GM15510 (cell line): ENCODE data around the gene SLC2A14.
"Not testable (repeated sequence)": the region's sequence is repeated elsewhere in the genome, so short reads cannot be mapped to it uniquely, and the experiment has no call there.

Experiments used
- POLR2A ChIP-seq: IDR thresholded peaks from 3 replicates; pipeline ENCODE4 v1.6.1; 2011; ENCODE audit warnings: borderline replicate concordance; ENCODE audit not compliant: insufficient read length; ENCODE audit errors: extremely low read depth

Gene SLC2A14

DNA sequence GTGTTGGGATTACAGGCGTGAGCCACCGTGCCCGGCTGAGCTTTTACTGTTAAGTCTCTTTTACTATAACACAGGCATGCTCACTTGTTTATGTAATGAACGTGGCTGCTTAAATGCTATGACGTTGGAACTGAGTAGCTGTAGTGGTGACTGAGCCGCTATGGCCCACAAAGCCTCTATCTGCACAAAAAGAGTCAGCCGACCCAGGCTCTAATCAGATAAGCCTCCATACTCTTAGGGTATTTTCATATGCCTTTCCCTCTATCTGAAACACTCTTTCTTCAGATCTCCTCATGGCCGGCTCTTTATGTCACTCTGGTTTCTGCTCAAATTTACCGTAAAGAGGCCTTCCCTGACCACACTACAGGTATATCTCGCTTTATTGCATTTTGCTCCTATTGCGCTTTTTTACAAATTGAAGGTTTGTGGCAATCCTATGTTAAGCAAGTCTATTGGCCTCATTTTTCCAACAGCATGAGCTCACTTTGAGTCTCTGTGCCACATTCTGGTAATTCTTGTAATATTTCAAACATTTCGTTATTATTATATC, 8.0 kb downstream of the SLC2A14 start:
- TF ChIP-seq POLR2A: no peak

DNA sequence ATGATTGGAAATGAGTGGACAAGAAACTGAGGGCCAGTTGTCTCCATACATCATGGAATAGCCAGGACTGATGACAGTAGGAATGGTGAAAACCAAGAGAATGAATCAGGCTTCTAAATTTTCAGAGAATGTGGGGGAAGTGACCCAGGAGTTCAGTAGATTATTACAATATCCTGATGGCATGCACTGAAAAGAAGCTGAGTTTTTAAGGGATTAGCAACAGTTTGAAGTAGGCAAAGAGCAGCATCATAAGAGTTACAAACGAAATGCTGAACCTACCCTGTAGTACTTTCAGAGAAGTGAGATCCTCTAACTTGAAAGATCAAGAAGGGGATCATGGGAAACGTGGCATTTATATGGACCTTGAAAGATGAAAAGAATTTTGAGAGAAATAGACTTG, 13.2 kb downstream of the SLC2A14 start:
- TF ChIP-seq POLR2A: no peak

DNA sequence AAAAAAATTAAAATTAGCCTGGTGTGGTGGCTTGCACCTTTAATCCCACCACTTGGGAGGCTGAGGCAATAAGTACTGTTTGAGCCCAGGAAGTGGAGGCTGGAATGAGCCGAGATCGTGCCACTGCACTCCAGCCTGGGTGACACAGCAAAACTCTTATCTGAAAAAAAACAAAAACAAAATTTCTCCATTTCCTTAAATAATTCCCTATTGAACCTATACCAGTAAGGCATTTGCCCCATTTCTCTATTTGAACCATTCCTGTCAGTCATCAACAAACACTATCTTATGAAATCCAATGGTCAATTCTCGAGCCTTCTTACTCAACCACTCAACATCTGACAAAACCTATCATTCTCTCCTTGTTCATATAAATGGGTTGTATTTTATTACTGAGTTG, 14.7 kb downstream of the SLC2A14 start:
- TF ChIP-seq POLR2A: no peak

DNA sequence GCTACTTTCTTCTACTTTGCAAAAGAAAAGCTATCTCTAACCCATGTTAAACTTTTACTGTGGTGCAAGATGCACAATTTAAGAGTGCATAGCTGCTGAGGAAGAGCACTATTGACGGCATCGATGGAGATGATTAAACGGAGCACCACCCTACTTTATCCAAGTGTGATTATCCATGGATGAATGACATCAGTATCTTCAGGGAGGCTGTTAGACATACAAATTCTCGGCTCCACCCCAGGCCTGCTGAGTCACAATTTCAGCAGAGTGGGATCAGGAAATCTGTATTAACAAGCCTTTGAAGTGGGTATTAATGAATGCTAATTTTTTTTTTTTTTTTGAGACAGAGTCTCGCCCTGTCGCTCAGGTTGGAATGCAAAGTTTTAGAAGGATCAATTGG, 16.2 kb downstream of the SLC2A14 start:
- no peak for TF ChIP-seq POLR2A

DNA sequence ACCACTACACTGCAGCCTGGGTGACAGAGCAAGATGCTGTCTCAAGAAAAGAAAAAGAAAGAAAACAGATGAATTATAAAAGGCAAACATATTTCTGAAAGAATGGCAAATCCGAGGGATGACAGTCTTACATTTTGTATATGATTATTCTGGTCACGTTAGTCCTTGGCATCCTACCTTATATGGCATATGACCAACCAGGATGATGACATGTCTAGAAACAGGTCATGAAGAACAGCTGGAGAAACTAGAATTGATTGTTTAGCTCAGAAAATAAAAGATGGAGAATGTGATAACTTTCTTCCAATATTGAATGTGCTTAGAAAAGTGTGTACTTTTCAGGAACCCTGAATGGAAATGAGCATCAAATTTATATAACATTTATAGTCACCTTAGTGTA, 19.2 kb downstream of the SLC2A14 start:
- no peak for TF ChIP-seq POLR2A

DNA sequence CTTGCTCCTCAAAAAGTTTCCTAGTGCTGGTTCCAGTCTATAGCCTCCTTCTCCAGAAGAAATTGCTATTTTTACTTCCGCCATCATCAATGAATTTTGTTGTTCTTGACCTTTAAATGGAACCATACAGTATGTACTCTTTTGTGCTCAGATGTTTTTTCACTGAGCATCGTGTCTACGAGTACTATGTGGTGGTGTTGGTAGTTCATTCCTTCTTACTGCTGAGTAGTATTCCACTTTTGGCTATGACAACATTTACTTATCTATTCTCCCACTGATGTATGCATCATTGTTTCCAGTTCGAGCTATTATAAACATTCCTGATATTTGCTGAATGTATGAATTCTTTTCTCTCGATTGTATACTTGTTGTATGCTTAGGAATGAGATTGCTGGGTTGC, 28.6 kb downstream of the SLC2A14 start:
- TF ChIP-seq POLR2A: no peak

DNA sequence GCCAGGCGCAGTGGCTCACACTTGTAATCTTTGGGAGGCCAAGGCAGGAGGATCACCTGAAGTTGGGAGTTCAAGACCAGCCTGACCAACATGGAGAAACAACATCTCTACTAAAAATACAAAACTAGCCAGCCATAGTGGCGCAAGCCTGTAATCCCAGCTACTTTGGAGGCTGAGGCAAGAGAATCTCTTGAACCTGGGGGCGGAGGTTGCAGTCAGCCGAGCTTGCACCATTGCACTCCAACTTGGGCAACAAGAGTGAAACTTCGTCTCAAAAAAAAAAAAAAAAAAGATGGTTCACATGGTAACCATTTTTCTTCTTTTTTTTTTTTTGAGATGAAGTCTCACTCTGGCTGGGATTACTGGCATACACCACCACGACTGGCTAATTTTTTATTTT, 35.3 kb downstream of the SLC2A14 start:
- TF ChIP-seq POLR2A: no peak

DNA sequence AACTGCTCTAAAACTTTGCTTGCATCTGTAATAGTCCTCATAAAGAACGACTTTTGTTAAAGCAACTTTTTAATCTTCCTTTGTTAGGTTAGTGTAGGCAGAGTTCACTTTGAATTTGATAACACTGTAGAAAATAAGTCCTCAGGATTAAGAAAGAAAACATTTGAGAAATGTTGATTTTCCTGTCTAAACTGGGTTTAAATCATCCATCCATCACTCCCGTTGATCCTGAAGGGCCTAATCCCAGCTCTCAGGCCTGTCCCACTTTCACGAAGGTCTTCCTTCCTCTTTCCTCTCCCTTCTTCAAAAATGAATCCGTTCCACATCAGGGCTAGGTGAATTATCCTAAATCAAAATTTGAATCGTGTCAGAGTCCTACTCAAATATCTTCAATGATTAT, 36.9 kb downstream of the SLC2A14 start:
- no peak for TF ChIP-seq POLR2A

DNA sequence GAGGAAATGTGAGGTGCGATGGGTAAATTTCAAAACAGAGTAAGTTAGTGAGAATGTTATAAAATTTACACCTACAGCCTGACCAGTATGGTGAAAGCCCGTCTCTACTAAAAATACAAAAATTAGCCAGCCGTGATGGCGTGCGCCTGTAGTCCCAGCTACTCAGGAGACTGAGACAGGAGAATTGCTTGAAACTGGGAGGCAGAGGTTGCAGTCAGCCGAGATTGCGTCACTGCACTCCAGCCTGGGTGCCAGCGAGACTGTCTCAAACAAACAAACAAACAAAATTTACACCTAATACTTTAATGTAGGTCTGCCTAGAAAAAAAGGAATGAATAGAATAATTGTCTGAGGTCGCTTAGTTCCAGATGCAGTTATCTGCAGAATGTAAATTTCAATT, 37.6 kb downstream of the SLC2A14 start:
- TF ChIP-seq POLR2A: no peak

DNA sequence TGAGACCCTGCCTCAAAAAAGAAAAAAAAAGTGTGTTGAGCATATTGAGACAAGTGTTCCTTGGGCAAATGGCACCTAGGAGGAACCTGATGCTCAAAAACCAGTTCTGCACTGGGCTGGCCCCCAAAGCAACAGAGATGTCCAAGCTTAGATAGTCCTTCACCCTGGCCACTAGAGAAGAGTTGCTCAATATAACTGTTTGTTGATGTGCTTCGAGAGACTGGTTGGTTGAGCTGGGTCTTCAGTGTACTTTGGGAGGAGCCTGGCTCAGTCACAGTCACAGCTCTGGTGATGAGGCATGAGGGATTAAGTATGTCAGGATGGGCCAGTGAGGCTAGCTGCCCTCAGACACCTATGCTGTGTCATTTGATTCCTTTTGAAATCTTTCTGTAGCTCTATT, 38.0 kb downstream of the SLC2A14 start:
- no peak for TF ChIP-seq POLR2A

DNA sequence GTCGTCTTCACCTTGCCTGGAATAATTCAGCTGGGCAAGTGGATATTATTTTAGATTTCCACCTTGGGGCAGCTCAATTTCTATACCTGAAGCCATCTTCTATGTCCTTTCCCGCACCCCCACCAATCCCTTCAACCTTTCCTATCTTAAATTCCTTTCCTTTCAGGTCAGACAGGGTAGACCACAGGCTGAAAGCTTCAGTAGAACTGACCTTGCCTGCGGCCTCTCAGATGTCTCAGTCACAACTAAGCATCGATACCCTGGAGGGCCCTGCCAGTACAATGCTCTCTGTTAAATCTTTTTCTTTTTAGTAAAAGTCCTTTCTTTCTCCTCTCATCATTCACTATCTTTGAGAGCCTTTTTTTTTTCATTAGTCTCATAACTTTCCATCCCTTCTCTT, 38.9 kb downstream of the SLC2A14 start:
- TF ChIP-seq POLR2A: no peak

DNA sequence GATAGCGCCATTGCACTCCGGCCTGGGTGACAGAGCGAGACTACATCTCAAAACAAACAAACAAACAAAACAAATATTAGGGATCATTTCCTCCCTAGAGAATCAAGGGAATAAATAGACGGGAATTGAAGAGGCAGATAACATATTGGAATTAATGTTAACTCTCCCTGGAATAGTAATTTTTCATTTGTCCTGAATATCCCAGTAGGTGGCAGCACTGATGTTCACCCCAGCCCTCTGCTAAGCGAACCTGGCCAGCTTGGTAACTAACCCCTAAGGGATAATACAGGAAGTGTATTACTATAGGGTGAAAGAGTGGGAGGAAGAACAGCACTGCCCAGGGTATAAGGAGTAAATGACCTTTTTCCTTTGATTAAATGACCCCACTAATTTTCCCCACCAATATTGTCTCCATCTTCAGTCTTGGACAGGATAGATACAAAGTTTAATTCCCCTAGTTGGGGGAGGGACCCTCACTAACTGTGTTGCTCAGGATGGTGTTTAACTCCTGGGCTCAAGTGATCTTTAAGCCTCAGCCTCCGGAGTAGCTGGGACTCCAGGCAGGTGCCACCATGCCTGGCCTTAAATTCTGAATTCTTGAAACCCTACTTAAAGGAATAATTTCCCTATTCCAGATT, 40.5 kb downstream of the SLC2A14 start:
- no peak for TF ChIP-seq POLR2A

DNA sequence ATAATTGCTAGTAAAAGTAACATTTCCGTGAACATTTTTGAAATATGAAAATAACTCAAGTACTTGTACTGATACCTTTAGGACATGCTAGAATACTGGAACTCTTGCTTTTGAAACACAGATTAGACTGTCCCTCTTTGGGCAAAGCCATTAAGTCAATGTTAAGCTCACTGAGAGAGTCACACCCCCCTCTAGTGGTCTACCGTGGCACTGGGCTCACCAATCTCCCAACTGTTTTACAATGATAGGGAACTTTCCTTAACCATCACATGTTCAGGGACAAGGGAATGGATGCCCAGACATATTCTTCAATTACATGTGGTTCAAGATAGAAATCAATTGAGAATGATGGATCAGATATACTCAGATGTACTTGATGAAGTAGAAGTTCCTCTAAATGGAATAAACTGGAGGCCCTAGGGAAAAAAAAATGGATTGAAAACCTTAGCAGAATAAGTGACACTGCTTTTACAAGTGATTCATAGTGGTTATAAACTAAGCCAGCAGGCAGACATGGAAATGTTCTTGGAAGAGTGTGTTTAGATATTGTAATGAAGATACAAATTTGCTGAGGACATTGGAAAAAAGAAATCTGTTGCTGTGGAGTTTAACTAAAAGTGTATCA, 65.7 kb downstream of the SLC2A14 start:
- no peak for TF ChIP-seq POLR2A

DNA sequence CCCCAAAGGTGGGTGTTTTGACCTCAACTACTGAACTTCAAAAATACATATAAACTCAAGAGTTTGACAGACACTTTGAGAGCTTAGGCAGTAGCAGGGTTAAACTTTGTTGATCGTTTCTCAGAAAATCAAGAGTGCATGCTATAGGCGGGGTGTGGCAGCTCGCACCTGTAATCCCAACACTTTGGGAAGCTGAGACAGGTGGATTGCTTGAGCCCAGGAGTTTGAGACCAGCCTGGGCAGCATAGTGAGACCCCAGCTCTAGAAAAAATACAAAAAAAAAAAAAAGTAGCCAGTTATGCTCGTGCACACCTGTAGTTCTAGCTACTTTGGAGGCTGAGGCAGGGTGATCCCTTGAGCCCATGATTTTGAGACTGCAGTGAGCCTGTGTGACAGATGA, 71.3 kb downstream of the SLC2A14 start:
- no peak for TF ChIP-seq POLR2A

DNA sequence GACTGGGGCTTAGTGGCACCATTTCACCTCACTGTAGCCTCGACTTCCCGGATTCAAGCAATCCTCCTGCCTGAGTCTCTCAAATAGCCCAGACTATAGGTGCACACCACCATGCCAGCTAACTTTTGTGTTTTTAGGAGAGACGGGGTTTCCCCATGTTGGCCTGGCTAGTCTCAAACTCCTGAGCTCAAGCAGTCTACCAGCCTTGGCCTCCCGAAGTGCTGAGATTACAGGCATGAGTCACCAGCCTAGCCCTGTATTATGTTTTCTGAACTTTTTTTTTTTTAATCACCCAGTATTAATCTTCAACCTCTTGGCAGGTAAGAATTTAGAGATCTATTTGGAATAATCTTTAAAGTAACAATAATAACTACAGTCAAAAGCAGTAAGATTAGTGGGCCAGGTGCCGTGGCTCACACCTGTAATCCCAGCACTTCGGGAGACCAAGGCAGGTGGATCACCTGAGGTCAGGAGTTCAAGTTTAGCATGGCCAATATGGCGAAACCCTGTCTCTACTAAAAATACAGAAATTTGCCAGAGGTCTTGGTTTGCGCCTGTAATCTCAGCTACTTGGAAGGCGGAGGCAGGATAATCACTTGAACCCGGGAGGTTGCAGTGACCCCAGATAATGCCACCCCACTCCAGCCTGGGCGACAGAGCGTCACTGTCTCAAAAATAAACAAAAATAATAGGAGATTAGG, 74.9 kb downstream of the SLC2A14 start:
- no peak for TF ChIP-seq POLR2A

DNA sequence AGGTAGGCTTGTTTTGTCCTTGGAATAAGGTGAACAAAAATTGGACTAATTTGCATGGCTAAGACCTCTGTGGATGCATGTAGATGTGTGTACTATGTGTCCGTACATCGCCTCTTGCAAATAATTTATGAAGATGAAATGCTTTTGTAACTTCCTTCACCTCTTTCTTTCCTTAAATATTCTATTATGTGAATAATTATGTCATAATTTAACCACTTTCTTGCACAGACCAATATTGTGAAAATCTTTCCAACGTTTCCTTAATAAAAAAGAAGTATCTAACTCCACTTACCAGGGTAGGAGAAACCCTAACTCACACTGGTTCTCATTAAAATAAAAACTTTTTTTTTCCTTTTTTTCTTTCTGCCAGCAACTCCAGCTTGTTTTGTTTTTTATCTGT, 79.5 kb downstream of the SLC2A14 start:
- TF ChIP-seq POLR2A: no peak

DNA sequence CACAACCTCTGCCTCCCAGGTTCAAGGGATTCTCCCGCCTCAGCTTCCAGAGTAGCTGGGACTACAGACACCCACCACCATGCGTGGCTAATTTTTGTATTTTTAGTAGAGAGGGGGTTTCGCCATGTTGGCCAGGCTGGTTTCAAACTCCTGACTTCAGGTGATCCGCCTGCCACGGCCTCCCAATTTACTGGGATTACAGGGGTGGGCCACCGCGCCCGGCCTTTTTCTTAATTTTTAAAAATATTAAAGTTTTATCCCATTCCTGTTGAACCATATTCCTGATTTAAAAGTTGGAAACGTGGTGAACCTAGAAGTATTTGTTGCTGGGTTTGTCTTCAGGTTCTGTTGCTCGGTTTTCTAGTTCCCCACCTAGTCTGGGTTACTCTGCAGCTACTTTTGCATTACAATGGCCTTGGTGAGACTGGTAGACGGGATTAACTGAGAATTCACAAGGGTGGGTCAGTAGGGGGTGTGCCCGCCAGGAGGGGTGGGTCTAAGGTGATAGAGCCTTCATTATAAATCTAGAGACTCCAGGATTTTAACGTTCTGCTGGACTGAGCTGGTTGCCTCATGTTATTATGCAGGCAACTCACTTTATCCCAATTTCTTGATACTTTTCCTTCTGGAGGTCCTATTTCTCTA, 83.7 kb downstream of the SLC2A14 start, which contains the start of gene NANOG:
Gene NANOG (plus strand): TSS at position 519 of the 645 bp plus-strand sequence. CDS start 213 bp downstream, outside the sequence.
- TF ChIP-seq POLR2A: not testable (repeated sequence)
